Sigmoid colon (tissue), 4 donors: ENCODE results near the gene DGCR2.

Experiments
- CTCF ChIP-seq, 4 experiments: fragments of 450-650 bp in 3 of 4; fragments of 200-600 bp in 1 of 4; IDR thresholded peaks; one replicate each; pipeline ENCODE4 v1.5.1; 2016 to 2019; ENCODE audit warnings: antibody characterized with exemption in 4 of 4, mild to moderate bottlenecking in 3 of 4, moderate library complexity in 2 of 4
- EP300 ChIP-seq, 4 donors: sonication (generic); formaldehyde crosslinking; IDR thresholded peaks; one replicate each; pipeline ENCODE4 v1.6.1; 2017; ENCODE audit warnings: antibody characterized with exemption in 4 of 4
- POLR2A ChIP-seq, 2 donors: fragments of 450-650 bp; IDR thresholded peaks; one replicate each; pipeline ENCODE4 v1.6.1; 2016; ENCODE audit warnings: antibody characterized with exemption in 2 of 2, mild to moderate bottlenecking in 2 of 2, moderate library complexity in 2 of 2
- POLR2AphosphoS5 ChIP-seq, 4 donors: sonication (generic); formaldehyde crosslinking; IDR thresholded peaks; one replicate each; pipeline ENCODE4 v1.6.1; 2017; ENCODE audit warnings: antibody characterized with exemption in 4 of 4

GRCh38 chr22:19138217-19139000 lies 16.2 kb upstream of the DGCR2 start:
- TF ChIP-seq CTCF (IDR thresholded peaks at IDR 0.05) (no peak), EP300 (IDR thresholded peaks at IDR 0.05) (no peak), POLR2AphosphoS5 (IDR thresholded peaks at IDR 0.05) (no peak), POLR2A (IDR thresholded peaks at IDR 0.05) (no peak)
